ENCODE data around the gene CRISPLD2. TPM values are rescaled to one million over a fixed set of nuclear protein-coding genes. Genes with fewer than 3 reads are reported as not detected.

CRISPLD2 gene
- total RNA-seq, 1 experiment from 2014 or later, result 9.4 TPM

- TF ChIP-seq TEAD1 (CRISPR knock-in tag; IDR thresholded peaks at IDR 0.05) (no peak), MYBL2 (CRISPR knock-in tag; IDR thresholded peaks at IDR 0.05) (no peak), ZNF121 (CRISPR knock-in tag; IDR thresholded peaks at IDR 0.05) (no peak), ZNF281 (CRISPR knock-in tag; IDR thresholded peaks at IDR 0.05) (no peak), FOXP1 (CRISPR knock-in tag; IDR thresholded peaks at IDR 0.05; ENCODE audit: borderline replicate concordance) (no peak), ELF4 (CRISPR knock-in tag; IDR thresholded peaks at IDR 0.05; ENCODE audit: low read depth) (no peak), E2F4 (CRISPR knock-in tag; IDR thresholded peaks at IDR 0.05; ENCODE audit: borderline replicate concordance, low read depth) (no peak), ZNF219 (CRISPR knock-in tag; IDR thresholded peaks at IDR 0.05; ENCODE audit: borderline replicate concordance) (no peak), ZNF138 (CRISPR knock-in tag; conservative IDR thresholded peaks at IDR 0.05) (no peak), GTF2I (CRISPR knock-in tag; conservative IDR thresholded peaks at IDR 0.05) (no peak), NFYB (CRISPR knock-in tag; conservative IDR thresholded peaks at IDR 0.05; ENCODE audit: low read depth) (peak; percentile 51; the same call in 1 of the 2 replicates), KAT7 (CRISPR knock-in tag; IDR thresholded peaks at IDR 0.05; ENCODE audit: borderline replicate concordance) (no peak), MLX (CRISPR knock-in tag; IDR thresholded peaks at IDR 0.05) (no peak), TP53 (CRISPR knock-in tag; IDR thresholded peaks at IDR 0.05) (no peak)
- TF ChIP-seq, protein P1, sequence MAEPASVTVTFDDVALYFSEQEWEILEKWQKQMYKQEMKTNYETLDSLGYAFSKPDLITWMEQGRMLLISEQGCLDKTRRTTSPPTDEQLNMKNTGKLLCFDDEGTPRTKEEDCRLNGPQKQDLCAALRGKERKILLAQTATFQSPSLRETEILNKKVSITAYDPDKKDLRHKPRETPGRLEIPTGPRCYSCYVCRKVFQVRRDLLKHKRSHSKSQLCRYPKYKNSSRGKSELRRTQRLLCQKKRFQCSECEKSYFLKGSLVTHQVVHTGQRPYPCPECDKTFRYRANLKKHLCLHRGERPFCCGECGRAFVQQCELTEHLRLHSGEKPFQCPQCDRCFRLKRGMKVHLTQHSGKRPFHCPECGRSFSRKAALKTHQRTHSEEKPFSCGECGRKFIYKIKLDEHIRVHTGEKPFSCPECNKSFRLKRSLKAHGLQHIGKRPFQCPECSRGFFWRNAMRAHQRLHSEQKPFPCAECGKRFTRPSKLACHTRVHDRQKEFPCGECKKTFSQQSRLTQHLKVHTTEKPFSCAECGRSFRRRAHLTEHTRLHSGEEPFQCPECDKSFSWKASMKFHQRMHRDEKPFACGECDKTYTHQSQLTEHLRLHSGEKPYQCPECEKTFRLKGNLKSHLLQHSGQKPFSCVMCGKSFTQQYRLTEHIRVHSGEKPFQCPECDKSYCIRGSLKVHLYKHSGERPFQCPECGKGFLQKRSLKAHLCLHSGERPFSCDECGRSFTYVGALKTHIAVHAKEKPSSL (CRISPR knock-in tag; conservative IDR thresholded peaks at IDR 0.05), result no peak
Observed at GRCh38 chr16:84813141-84813934, 6.4 kb upstream of the CRISPLD2 start (continued).

- Mint-ChIP-seq H3K4me3 (no peak overlapping the region), H3K36me3 (no peaks in the 10 kb centered on the region), H3K4me1 (peaks cover 13% of the 10 kb centered on the region), H3K27ac (no peak overlapping the region), H3K9me3 (peaks cover 12% of the 10 kb centered on the region), H3K27me3 (ENCODE audit: low read depth) (peaks cover 34% of the 10 kb centered on the region)
- ATAC-seq (no peak), DNase-seq (ENCODE audit: low spot score) (no peak)
- ChIA-PET POLR2A (no interaction called here), CTCF (interaction anchor here (0.8 to 1.5 kb wide), 2 partner anchors 110 to 193 kb away, joined by 3 to 4 read pairs; no protein-coding TSS in a partner anchor)
- TF ChIP-seq NFE2L1 (CRISPR knock-in tag; IDR thresholded peaks at IDR 0.05) (no peak), ZNF121 (CRISPR knock-in tag; IDR thresholded peaks at IDR 0.05) (no peak), CTCF (IDR thresholded peaks at IDR 0.05) (no peak), ATF1 (CRISPR knock-in tag; IDR thresholded peaks at IDR 0.05) (no peak)
- TF ChIP-seq, protein P2, sequence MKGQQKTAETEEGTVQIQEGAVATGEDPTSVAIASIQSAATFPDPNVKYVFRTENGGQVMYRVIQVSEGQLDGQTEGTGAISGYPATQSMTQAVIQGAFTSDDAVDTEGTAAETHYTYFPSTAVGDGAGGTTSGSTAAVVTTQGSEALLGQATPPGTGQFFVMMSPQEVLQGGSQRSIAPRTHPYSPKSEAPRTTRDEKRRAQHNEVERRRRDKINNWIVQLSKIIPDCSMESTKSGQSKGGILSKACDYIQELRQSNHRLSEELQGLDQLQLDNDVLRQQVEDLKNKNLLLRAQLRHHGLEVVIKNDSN (CRISPR knock-in tag; IDR thresholded peaks at IDR 0.05), result no peak
Observed at GRCh38 chr16:84815462-84815861, 4.3 kb upstream of the CRISPLD2 start.

Data from WTC11 (cell line).